Neural cell (in vitro differentiated cells): ENCODE data around the gene VPREB1. TPM values are rescaled to one million over a fixed set of nuclear protein-coding genes. Genes with fewer than 3 reads are reported as not detected.

Source experiments
- H2AFZ ChIP-seq: fragments of 200-600, 300-800 bp; sonication (generic), shearing (Covaris generic); 2 replicates; pipeline ENCODE4 v1.6.0; 2014; ENCODE audit warnings: low read depth, mild to moderate bottlenecking, antibody characterized with exemption, low read length, moderate library complexity
- H3F3A ChIP-seq: fragments of 200-600 bp; shearing (Covaris generic); 2 replicates; pipeline ENCODE4 v1.6.1; 2016; ENCODE audit warnings: mild to moderate bottlenecking, moderate library complexity, mixed read lengths, antibody characterized with exemption, low read length; ENCODE audit not compliant: insufficient read depth, poor library complexity, severe bottlenecking
- H3K27ac ChIP-seq: fragments of 200-600, 300-800 bp; sonication (generic), shearing (Covaris generic); 2 replicates; pipeline ENCODE4 v1.5.1; 2014; ENCODE audit warnings: mild to moderate bottlenecking, low read length, moderate library complexity
- H3K27me3 ChIP-seq: fragments of 300-800, 200-600 bp; sonication (generic), shearing (Covaris generic); 2 replicates; pipeline ENCODE4 v1.6.0; 2014; ENCODE audit warnings: mild to moderate bottlenecking, low read depth, low read length, moderate library complexity; ENCODE audit not compliant: insufficient read depth
- H3K36me3 ChIP-seq: fragments of 300-800, 200-600 bp; sonication (generic), shearing (Covaris generic); 2 replicates; pipeline ENCODE4 v1.5.1; 2014; ENCODE audit warnings: mild to moderate bottlenecking, antibody characterized with exemption, low read length, moderate library complexity; ENCODE audit not compliant: insufficient read depth
- H3K4me2 ChIP-seq: fragments of 300-800, 200-600 bp; sonication (generic), shearing (Covaris generic); 2 replicates; pipeline ENCODE4 v1.6.0; 2014; ENCODE audit warnings: mild to moderate bottlenecking, low read length
- H3K4me3 ChIP-seq: fragments of 300-800, 200-600 bp; sonication (generic), shearing (Covaris generic); 2 replicates; pipeline ENCODE4 v1.5.1; 2014; ENCODE audit warnings: mild to moderate bottlenecking, low read length, moderate library complexity
- H3K79me2 ChIP-seq: fragments of 200-600 bp; shearing (Covaris generic); replicated peaks from 2 replicates; pipeline ENCODE4 v1.6.0; 2014; ENCODE audit warnings: mild to moderate bottlenecking, low read length, moderate library complexity; ENCODE audit not compliant: insufficient read depth
- H3K9ac ChIP-seq: fragments of 300-800, 200-600 bp; sonication (generic), shearing (Covaris generic); 2 replicates; pipeline ENCODE4 v1.6.1; 2016; ENCODE audit warnings: mild to moderate bottlenecking, low read length, mixed read lengths
- H3K9me2 ChIP-seq: fragments of 200-600 bp; shearing (Covaris generic); 2 replicates; pipeline ENCODE4 v1.6.1; 2016; ENCODE audit warnings: mild to moderate bottlenecking, low read length, mixed read lengths; ENCODE audit not compliant: insufficient read depth
- H3K9me3 ChIP-seq: fragments of 200-600, 300-800 bp; sonication (generic), shearing (Covaris generic); 2 replicates; pipeline ENCODE4 v1.6.1; 2016; ENCODE audit warnings: mild to moderate bottlenecking, mixed run types, low read length, moderate library complexity, mixed read lengths
- H4K20me1 ChIP-seq: fragments of 200-600 bp; shearing (Covaris generic); 2 replicates; pipeline ENCODE4 v1.6.1; 2016; ENCODE audit warnings: mild to moderate bottlenecking, mixed run types; ENCODE audit not compliant: insufficient read depth
- CTCF ChIP-seq: fragments of 450-650 bp; IDR thresholded peaks from 2 replicates; pipeline ENCODE4 v1.5.1; 2014; ENCODE audit warnings: antibody characterized with exemption, mild to moderate bottlenecking, moderate library complexity; ENCODE audit not compliant: poor library complexity, severe bottlenecking
- EP300 ChIP-seq: fragments of 450-650 bp; conservative IDR thresholded peaks from 2 replicates; pipeline ENCODE4 v1.6.1; 2014; ENCODE audit warnings: antibody characterized with exemption, mild to moderate bottlenecking, moderate library complexity; ENCODE audit not compliant: poor library complexity, severe bottlenecking
- EZH2 ChIP-seq: fragments of 200-600, 300-800 bp; shearing (Covaris generic), sonication (generic); IDR thresholded peaks from 2 replicates; pipeline ENCODE4 v1.6.1; 2014; ENCODE audit warnings: antibody characterized with exemption, low read length, borderline replicate concordance, mild to moderate bottlenecking; ENCODE audit not compliant: insufficient read depth, poor library complexity, severe bottlenecking
- MXI1 ChIP-seq: fragments of 450-650 bp; conservative IDR thresholded peaks from 2 replicates; pipeline ENCODE4 v1.6.1; 2014; ENCODE audit warnings: antibody characterized with exemption, mild to moderate bottlenecking; ENCODE audit not compliant: poor library complexity, severe bottlenecking
- POLR2AphosphoS5 ChIP-seq: IDR thresholded peaks from 2 replicates; pipeline ENCODE4 v1.6.1; 2012
- RAD21 ChIP-seq: fragments of 450-650 bp; conservative IDR thresholded peaks from 2 replicates; pipeline ENCODE4 v1.6.1; 2014; ENCODE audit warnings: antibody characterized with exemption, mild to moderate bottlenecking, moderate library complexity
- REST ChIP-seq: IDR thresholded peaks from 2 replicates; pipeline ENCODE4 v1.6.1; 2012; ENCODE audit warnings: borderline replicate concordance
- SMC3 ChIP-seq: fragments of 450-650 bp; conservative IDR thresholded peaks from 2 replicates; pipeline ENCODE4 v1.6.1; 2014; ENCODE audit warnings: antibody characterized with exemption, mild to moderate bottlenecking, moderate library complexity; ENCODE audit not compliant: poor library complexity
- TAF1 ChIP-seq: IDR thresholded peaks from 2 replicates; pipeline ENCODE4 v1.6.1; 2012; ENCODE audit warnings: low read depth
- polyA plus RNA-seq: library from polyadenylated mRNA; depleted of rRNA; stranded (reverse); fragments of >200 nt; gene quantifications from 2 replicates; pipeline ENCODE4 v1.2.3, GENCODE V29; 2014

Gene VPREB1
- polyA plus RNA-seq, 1 donor from 2014 or later: not detected

- H3K9ac ChIP-seq: no peak overlapping the region
- TF ChIP-seq CTCF: no peak
- no peak for TF ChIP-seq EP300
- no peak for TF ChIP-seq POLR2AphosphoS5
- no peak for TF ChIP-seq TAF1
- no peak for TF ChIP-seq MXI1
- no peak for TF ChIP-seq REST
- no peak for TF ChIP-seq SMC3
- no peak for TF ChIP-seq RAD21
- no peak for TF ChIP-seq EZH2
- H3K4me2 ChIP-seq: no peak overlapping the region
- no peaks in the 10 kb centered on the region for H4K20me1 ChIP-seq
- no peak overlapping the region for H3K27ac ChIP-seq
- H3K36me3 ChIP-seq: no peaks in the 10 kb centered on the region
- no peaks in the 10 kb centered on the region for H3K9me2 ChIP-seq
- H3K9me3 ChIP-seq: no peaks in the 10 kb centered on the region
- no peaks in the 10 kb centered on the region for H3F3A ChIP-seq
- no peaks in the 10 kb centered on the region for H3K79me2 ChIP-seq
- no peak overlapping the region for H2AFZ ChIP-seq
- no peak overlapping the region for H3K4me3 ChIP-seq
- peaks cover 29% of the 10 kb centered on the region for H3K27me3 ChIP-seq
These were observed 2.1 kb upstream of the VPREB1 start for GRCh38 chr22:22242488-22242887.

- Histone ChIP-seq H2AFZ (no peak overlapping the region), H3K9me3 (no peaks in the 10 kb centered on the region), H4K20me1 (no peaks in the 10 kb centered on the region), H3K9ac (no peak overlapping the region), H3K27me3 (peaks cover 35% of the 10 kb centered on the region), H3K4me3 (no peak overlapping the region), H3K4me2 (no peak overlapping the region), H3F3A (no peaks in the 10 kb centered on the region), H3K36me3 (no peaks in the 10 kb centered on the region), H3K9me2 (no peaks in the 10 kb centered on the region), H3K79me2 (no peaks in the 10 kb centered on the region), H3K27ac (no peak overlapping the region)
- TF ChIP-seq CTCF (no peak), EZH2 (no peak), MXI1 (no peak), EP300 (no peak), REST (no peak), RAD21 (no peak), TAF1 (no peak), SMC3 (no peak), POLR2AphosphoS5 (no peak)
These were observed 1.4 kb upstream of the VPREB1 start for GRCh38 chr22:22243033-22243680.
